K562 (cell line): Measurements from ENCODE around the gene TTC23L. TPM values are rescaled to one million over a fixed set of nuclear protein-coding genes. Genes with fewer than 3 reads are reported as not detected.
A peak's percentile ranks its signal among the peaks of the same experiment; 100 is the strongest.

Experiments used
- BDP1 ChIP-seq: IDR thresholded peaks from 3 replicates; pipeline ENCODE4 v1.6.1; 2011; ENCODE audit not compliant: insufficient read length, insufficient read depth
- BRD9 ChIP-seq: fragments of 450-650 bp; IDR thresholded peaks from 2 replicates; pipeline ENCODE4 v1.6.1; 2018; ENCODE audit warnings: low read depth; ENCODE audit not compliant: partially characterized antibody
- CBFB ChIP-seq: sonication (generic); formaldehyde crosslinking; IDR thresholded peaks from 2 replicates; pipeline ENCODE4 v1.4.0; 2020; ENCODE audit warnings: mild to moderate bottlenecking, missing genetic modification reagents
- CCAR2 ChIP-seq: fragments of 200-400 bp; formaldehyde crosslinking; IDR thresholded peaks from 2 replicates; pipeline ENCODE4 v1.6.1; 2017; ENCODE audit warnings: mild to moderate bottlenecking, low read depth, low read length
- EP300 ChIP-seq: IDR thresholded peaks from 2 replicates; pipeline ENCODE4 v1.6.1; 2012; ENCODE audit warnings: low read length, improper control_type of control experiment
- ESRRA ChIP-seq: fragments of 450-650 bp; IDR thresholded peaks from 2 replicates; pipeline ENCODE4 v1.6.1; 2014; ENCODE audit warnings: low read depth, mild to moderate bottlenecking, moderate library complexity, borderline replicate concordance
- ETV5 ChIP-seq: sonication (generic); formaldehyde crosslinking; IDR thresholded peaks from 2 replicates; pipeline ENCODE4 v1.4.0; 2020; ENCODE audit warnings: low read depth, mild to moderate bottlenecking, missing genetic modification reagents
- EZH2 ChIP-seq: IDR thresholded peaks from 2 replicates; pipeline ENCODE4 v1.6.1; 2012; ENCODE audit warnings: low read depth, mild to moderate bottlenecking, inconsistent platforms, low read length, borderline replicate concordance
- GATAD2A ChIP-seq: fragments of 450-650 bp; IDR thresholded peaks from 2 replicates; pipeline ENCODE4 v1.6.1; 2017
- HBP1 ChIP-seq: fragments of 450-650 bp; formaldehyde crosslinking; IDR thresholded peaks from 2 replicates; pipeline ENCODE4 v1.4.0; 2022; ENCODE audit warnings: missing genetic modification characterization
- HMG20A ChIP-seq: fragments of 450-650 bp; formaldehyde crosslinking; conservative IDR thresholded peaks from 2 replicates; pipeline ENCODE4 v1.4.0; 2020; ENCODE audit warnings: mild to moderate bottlenecking, mixed read lengths
- IRF2 ChIP-seq: sonication (generic); formaldehyde crosslinking; IDR thresholded peaks from 2 replicates; pipeline ENCODE4 v1.8.1; 2022; ENCODE audit warnings: mild to moderate bottlenecking, missing genetic modification reagents
- KAT7 ChIP-seq: sonication (generic); formaldehyde crosslinking; IDR thresholded peaks from 2 replicates; pipeline ENCODE4 v1.8.0; 2022; ENCODE audit warnings: missing genetic modification reagents, mild to moderate bottlenecking, borderline replicate concordance
- KAT8 ChIP-seq: fragments of 450-650 bp; IDR thresholded peaks from 2 replicates; pipeline ENCODE4 v1.6.1; 2016; ENCODE audit warnings: low read depth, mild to moderate bottlenecking
- NR2C2 ChIP-seq, 2 experiments: fragments of 200-800 bp in 1 of 2; sonication (Bioruptor generic) in 1 of 2; sonication (generic) in 1 of 2; formaldehyde crosslinking in 1 of 2; IDR thresholded peaks; 2 replicates each; pipeline versions ENCODE4 v1.6.1 to v1.8.0; 2016 to 2022; ENCODE audit warnings: mild to moderate bottlenecking in 1 of 2, missing compliant biosample characterization in 1 of 2, missing genetic modification characterization in 1 of 2, missing genetic modification reagents in 1 of 2
- POLR2AphosphoS2 ChIP-seq: IDR thresholded peaks from 2 replicates; pipeline ENCODE4 v1.6.1; 2012; ENCODE audit warnings: low read length, improper control_type of control experiment
- RBM14 ChIP-seq: fragments of 200-400 bp; formaldehyde crosslinking; IDR thresholded peaks from 2 replicates; pipeline ENCODE4 v1.6.1; 2018; ENCODE audit warnings: low read depth, mild to moderate bottlenecking, low read length, moderate library complexity, borderline replicate concordance; ENCODE audit not compliant: insufficient read depth
- SIN3A ChIP-seq, 2 experiments: fragments of 150-350 bp in 1 of 2; IDR thresholded peaks; 2 replicates each; pipeline ENCODE4 v1.6.1; 2011 to 2016; ENCODE audit warnings: borderline replicate concordance in 2 of 2, low read depth in 2 of 2, low read length in 2 of 2, mild to moderate bottlenecking in 2 of 2, moderate library complexity in 2 of 2; ENCODE audit not compliant: control insufficient read depth in 1 of 2
- SMC3 ChIP-seq: conservative IDR thresholded peaks from 2 replicates; pipeline ENCODE4 v1.6.1; 2011; ENCODE audit warnings: low read depth, low read length, improper control_type of control experiment; ENCODE audit not compliant: insufficient read depth
- SREBF2 ChIP-seq: sonication (generic); formaldehyde crosslinking; IDR thresholded peaks from 2 replicates; pipeline ENCODE4 v1.4.0; 2020; ENCODE audit warnings: mild to moderate bottlenecking, missing genetic modification reagents
- TAF9B ChIP-seq: fragments of 450-650 bp; IDR thresholded peaks from 2 replicates; pipeline ENCODE4 v1.6.1; 2018; ENCODE audit warnings: mild to moderate bottlenecking; ENCODE audit not compliant: partially characterized antibody
- TFAM ChIP-seq: fragments of 250-450 bp; sonication (Bioruptor Pico); conservative IDR thresholded peaks from 2 replicates; pipeline ENCODE4 v1.5.0; 2021; ENCODE audit warnings: mild to moderate bottlenecking, moderate library complexity
- TOE1 ChIP-seq, 2 experiments: fragments of 450-650 bp in 1 of 2; sonication (generic) in 1 of 2; formaldehyde crosslinking in 1 of 2; IDR thresholded peaks; 2 replicates each; pipeline versions ENCODE4 v1.7.1 to v1.8.0; 2016 to 2022; ENCODE audit warnings: borderline replicate concordance in 2 of 2, mild to moderate bottlenecking in 2 of 2, antibody characterized with exemption in 1 of 2, inconsistent platforms in 1 of 2, low read depth in 1 of 2, missing genetic modification reagents in 1 of 2, moderate library complexity in 1 of 2
- YY1 ChIP-seq, 3 experiments: IDR thresholded peaks; 2 replicates each; pipeline ENCODE4 v1.6.1; 2011; ENCODE audit warnings: low read length in 2 of 3, mild to moderate bottlenecking in 2 of 3, moderate library complexity in 2 of 3, borderline replicate concordance in 1 of 3, control low read depth in 1 of 3, low read depth in 1 of 3; ENCODE audit not compliant: insufficient read depth in 3 of 3, insufficient replicate concordance in 2 of 3, control insufficient read depth in 1 of 3, insufficient read length in 1 of 3; ENCODE audit errors: extremely low read depth in 1 of 3
- ZNF134 ChIP-seq: fragments of 250-450 bp; sonication (Bioruptor Pico); conservative IDR thresholded peaks from 2 replicates; pipeline ENCODE4 v1.4.0; 2020
- ZNF431 ChIP-seq: sonication (generic); formaldehyde crosslinking; IDR thresholded peaks from 2 replicates; pipeline ENCODE4 v1.8.0; 2022; ENCODE audit warnings: mild to moderate bottlenecking, missing genetic modification reagents
- ZNF561 ChIP-seq: fragments of 450-650 bp; formaldehyde crosslinking; conservative IDR thresholded peaks from 2 replicates; pipeline ENCODE4 v1.4.0; 2020; ENCODE audit warnings: mild to moderate bottlenecking, moderate library complexity
- polyA plus RNA-seq, 8 experiments: library from polyadenylated mRNA; depleted of rRNA in 4 of 8; stranded (reverse) in 5 of 8; unstranded in 3 of 8; fragments of >200 nt; fragmentation: Nextera tagmentation in 2 of 8; fragmentation: Illumina TruSeq in 1 of 8; extraction: Ambion mirVana in 2 of 8; extraction: Trizol in 1 of 8; gene quantifications; 2 replicates each; pipeline versions ENCODE4 v1.2.1 to v1.2.3, GENCODE V29; 2011 to 2014; ENCODE audit warnings: inconsistent platforms in 1 of 8, missing spikeins in 1 of 8
- total RNA-seq, 7 experiments: library from RNA; depleted of rRNA in 6 of 7; stranded (reverse); fragments of >200 nt in 6 of 7; fragmentation: Illumina TruSeq in 2 of 7; extraction: Trizol in 2 of 7; gene quantifications; 2 replicates each; pipeline versions ENCODE4 v1.2.1 to v1.2.3, GENCODE V29; 2011 to 2021; ENCODE audit warnings: low replicate concordance in 1 of 7

Gene TTC23L
- total and polyA plus RNA-seq, 9 of the 15 experiments (the other 6 are each of a cell fraction or from before 2014, with no cell fraction given) = 0.03 to 0.32 (median 0.14) TPM; not detected in 2

- peak; percentile 84 for TF ChIP-seq TOE1 (IDR thresholded peaks at IDR 0.05; ENCODE audit: borderline replicate concordance)
- TF ChIP-seq TOE1 (CRISPR knock-in tag; IDR thresholded peaks at IDR 0.05; ENCODE audit: borderline replicate concordance, low read depth) = no peak
- TF ChIP-seq IRF2 = no peak
- peak in 1 of 2 experiments; percentile 84; a peak in 3 of 4 replicates for TF ChIP-seq SIN3A (IDR thresholded peaks at IDR 0.05; ENCODE audit: borderline replicate concordance in 2 of 2, control insufficient read depth in 1 of 2, low read depth in 2 of 2, low read length in 2 of 2)
- TF ChIP-seq YY1 (IDR thresholded peaks at IDR 0.05; ENCODE audit: borderline replicate concordance in 1 of 3, control insufficient read depth in 1 of 3, extremely low read depth in 1 of 3, insufficient read depth in 3 of 3, insufficient read length in 1 of 3, insufficient replicate concordance in 2 of 3, low read depth in 1 of 3, low read length in 2 of 3) = peak; percentile 94 to 98 (median 97)
- peak; percentile 63; the same call in 1 of the 2 replicates for TF ChIP-seq ZNF431 (CRISPR knock-in tag)
- TF ChIP-seq ESRRA = peak; percentile 92; the same call in 1 of the 2 replicates
- TF ChIP-seq ZNF134 (CRISPR knock-in tag) = no peak
- no peak for TF ChIP-seq EZH2
- TF ChIP-seq TAF9B = peak; percentile 99
- peak; percentile 3; the same call in 1 of the 2 replicates for TF ChIP-seq HBP1 (CRISPR knock-in tag)
- no peak for TF ChIP-seq POLR2AphosphoS2
- no peak for TF ChIP-seq RBM14
- no peak for TF ChIP-seq BDP1
- TF ChIP-seq ZNF561 (CRISPR knock-in tag) = no peak
- peak; percentile 90 for TF ChIP-seq CBFB (CRISPR knock-in tag)
- peak; percentile 95 for TF ChIP-seq KAT7 (CRISPR knock-in tag)
- TF ChIP-seq SREBF2 (CRISPR knock-in tag) = no peak
- no peak for TF ChIP-seq CCAR2
- no peak for TF ChIP-seq GATAD2A
- TF ChIP-seq TFAM (CRISPR knock-in tag) = no peak
- TF ChIP-seq ETV5 = peak; percentile 98
- 0 out of 2 replicates have a peak, but pooled peaks have one; percentile 7 for TF ChIP-seq NR2C2 (CRISPR knock-in tag; IDR thresholded peaks at IDR 0.05)
- TF ChIP-seq NR2C2 (tag; IDR thresholded peaks at IDR 0.05) = peak; percentile 74; the same call in 1 of the 2 replicates
- no peak for TF ChIP-seq HMG20A
- no peak for TF ChIP-seq KAT8
- TF ChIP-seq BRD9 = peak; percentile 72
- TF ChIP-seq SMC3 = 0 out of 2 replicates have a peak, but pooled peaks have one; percentile 15
- TF ChIP-seq EP300 = peak; percentile 57; the same call in 1 of the 2 replicates
Observed at GRCh38 chr5:34915139-34915855, 76.3 kb downstream of the TTC23L start, which contains the start of the genes BRIX1 and RAD1 (continued).
